GM18519 (cell line): ENCODE results near the gene DEGS2.
"Not testable (repeated sequence)": the region's sequence is repeated elsewhere in the genome, so short reads cannot be mapped to it uniquely, and the experiment has no call there.

Source experiments
- ATAC-seq: cut with Tn5 transposase; IDR thresholded peaks from one replicate; pipeline ENCODE4 v1.9.1; 2021; ENCODE audit warnings: mild to moderate bottlenecking, moderate library complexity; ENCODE audit not compliant: unreplicated experiment, low FRiP score

The DEGS2 gene

GRCh38 chr14:100181876-100182551 lies 22.6 kb upstream of the DEGS2 start:
- not testable (repeated sequence) for ATAC-seq

GRCh38 chr14:100180671-100181070 lies 21.2 kb upstream of the DEGS2 start:
- ATAC-seq, result not testable (repeated sequence)

GRCh38 chr14:100178691-100179090 lies 19.2 kb upstream of the DEGS2 start:
- no peak for ATAC-seq

DNA sequence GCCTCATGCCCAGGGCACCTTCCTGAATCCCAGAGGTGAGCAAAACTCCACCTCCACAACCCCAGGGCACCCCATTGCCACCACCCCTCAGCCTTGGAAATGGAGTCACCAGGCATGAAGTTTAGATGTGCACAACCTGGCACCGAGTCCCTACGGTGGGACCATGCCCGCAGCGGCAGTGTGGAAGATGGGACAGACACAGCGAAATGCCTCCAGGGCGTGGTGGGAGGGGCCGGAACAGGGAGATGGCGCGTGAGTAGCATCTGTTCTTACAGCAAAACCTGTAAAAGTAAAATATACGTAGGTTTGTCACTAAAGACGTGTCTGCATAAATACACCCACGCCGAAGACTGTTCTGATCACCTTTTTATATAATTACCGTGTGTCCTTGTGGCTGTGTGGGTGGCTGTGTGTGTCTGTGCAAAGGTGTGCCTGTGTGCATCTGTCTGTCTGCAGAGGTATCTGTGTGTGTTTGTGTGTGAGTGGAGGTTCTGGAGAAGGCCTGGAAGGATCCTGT lies 17.4 kb upstream of the DEGS2 start:
- no peak for ATAC-seq

- ATAC-seq, result no peak
Measured at GRCh38 chr14:100173353-100173752, 13.9 kb upstream of the DEGS2 start.

GRCh38 chr14:100172811-100173210 lies 13.4 kb upstream of the DEGS2 start:
- no peak for ATAC-seq

GRCh38 chr14:100170880-100171279 lies 11.4 kb upstream of the DEGS2 start:
- ATAC-seq, result no peak

DNA sequence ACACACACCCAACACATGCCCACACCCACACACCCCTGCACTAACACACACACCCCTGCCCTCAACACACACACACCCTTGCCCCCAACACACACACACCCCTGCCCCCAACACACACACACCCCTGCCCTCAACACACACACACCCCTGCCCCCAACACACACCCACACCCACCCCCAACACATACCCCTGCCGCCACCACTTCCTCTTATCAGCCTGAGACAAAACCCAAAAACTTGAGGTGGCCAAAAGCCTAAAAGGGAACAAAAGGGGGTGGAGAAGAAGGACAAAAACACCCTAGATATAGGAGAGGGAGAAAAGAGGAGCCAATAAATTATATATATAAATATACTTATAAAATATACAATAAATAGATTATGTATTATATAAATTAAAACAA lies 9.1 kb upstream of the DEGS2 start:
- ATAC-seq, result no peak

- no peak for ATAC-seq
Measured at GRCh38 chr14:100165831-100166440, 6.5 kb upstream of the DEGS2 start.

DNA sequence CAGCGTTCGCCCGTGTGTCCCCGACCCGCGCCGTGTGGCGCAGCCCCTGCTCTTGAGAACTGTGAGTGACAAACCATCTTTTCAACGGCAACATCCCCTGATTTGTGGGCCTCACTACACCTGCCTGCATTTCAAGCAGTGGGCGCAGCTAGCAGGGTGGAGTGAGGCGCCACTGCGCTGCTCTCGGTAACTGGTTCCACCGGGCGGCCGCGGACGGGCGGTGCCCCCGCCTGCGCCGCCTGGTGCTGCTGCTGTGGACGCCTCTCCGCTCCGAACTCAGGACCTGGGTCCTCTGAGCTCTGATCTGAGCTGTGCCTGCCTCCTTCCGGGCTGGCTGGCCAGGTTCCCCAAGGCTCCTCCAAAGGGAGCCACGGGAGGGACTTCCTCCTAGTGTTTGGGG lies 5.9 kb upstream of the DEGS2 start:
- ATAC-seq, result no peak

DNA sequence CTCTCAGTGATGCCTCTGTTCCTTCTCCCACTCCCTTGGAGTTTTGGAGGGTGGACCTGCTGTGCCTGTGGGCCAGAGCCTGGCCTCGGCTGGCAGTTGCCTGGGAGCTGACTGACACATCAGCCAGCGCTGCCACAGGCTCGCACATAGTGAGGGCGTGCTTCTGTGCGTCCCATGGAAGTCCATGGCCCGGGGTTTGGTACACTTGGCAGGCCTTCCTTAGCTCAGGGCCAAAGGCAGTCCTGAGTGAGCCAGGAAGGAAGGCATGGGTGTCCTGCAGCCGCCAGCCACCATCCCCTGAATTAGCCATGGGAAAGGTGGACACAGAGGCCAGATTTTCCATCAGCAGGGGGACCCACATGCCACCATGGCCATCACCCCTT lies 1.1 kb upstream of the DEGS2 start:
- no peak for ATAC-seq

DNA sequence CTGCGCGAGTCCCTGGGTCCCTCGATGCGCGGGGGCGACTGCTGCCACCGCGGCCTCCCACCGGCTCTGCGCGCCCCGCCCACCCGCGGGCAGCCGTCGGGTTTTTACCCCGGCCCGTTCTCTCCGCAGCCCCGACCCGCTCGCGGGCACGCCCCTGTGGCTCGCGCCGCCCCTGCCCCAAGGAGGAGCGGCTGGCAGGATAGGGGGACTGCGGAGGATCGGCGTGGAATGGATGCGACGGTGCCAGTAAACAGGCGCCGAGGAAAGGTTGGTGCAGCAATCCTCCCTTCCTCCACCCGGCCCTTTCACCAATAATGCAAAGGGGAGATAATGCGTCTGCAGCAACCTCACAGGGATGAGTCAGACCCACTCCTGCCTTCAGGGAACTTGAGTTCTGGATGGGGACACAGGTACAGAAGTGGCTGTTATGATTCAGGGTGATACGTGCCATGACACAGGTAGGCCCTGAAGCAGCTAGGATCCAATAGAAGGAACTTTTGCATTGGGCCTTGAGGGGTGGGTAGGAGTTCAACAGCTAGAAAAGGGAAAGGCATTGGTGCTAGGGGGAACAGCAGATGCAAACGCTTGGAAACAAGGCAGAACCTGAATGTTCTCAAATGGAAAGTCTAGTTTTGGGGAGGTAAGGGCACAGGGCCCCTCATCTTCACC lies 554 bp upstream of the DEGS2 start:
- no peak for ATAC-seq

DNA sequence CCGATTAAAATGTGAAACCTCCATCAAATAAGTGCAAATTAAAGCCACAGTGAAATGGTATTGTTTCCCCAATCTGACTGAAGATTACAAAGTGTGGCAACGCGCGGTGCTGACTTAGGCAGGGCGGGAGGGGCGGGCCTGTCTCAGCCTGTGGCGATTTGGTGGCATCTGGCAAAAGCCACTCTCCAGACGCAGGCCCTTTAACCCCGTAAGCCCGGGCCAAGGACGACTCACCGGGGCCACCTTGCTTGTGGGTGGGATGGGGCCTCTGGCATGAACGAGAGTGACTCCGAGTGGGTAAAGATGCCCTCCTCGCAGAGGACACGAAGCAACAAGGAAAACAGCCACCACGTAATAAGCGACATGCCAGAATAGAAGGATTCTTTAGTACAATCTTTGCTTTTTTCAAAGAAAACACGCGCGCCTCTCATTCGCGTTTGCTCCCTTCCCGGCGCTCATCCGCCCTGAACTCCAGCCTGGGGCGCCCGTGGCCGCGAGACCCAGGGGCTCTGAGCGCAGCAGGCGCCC lies 815 bp downstream of the DEGS2 start:
- ATAC-seq, result no peak

DNA sequence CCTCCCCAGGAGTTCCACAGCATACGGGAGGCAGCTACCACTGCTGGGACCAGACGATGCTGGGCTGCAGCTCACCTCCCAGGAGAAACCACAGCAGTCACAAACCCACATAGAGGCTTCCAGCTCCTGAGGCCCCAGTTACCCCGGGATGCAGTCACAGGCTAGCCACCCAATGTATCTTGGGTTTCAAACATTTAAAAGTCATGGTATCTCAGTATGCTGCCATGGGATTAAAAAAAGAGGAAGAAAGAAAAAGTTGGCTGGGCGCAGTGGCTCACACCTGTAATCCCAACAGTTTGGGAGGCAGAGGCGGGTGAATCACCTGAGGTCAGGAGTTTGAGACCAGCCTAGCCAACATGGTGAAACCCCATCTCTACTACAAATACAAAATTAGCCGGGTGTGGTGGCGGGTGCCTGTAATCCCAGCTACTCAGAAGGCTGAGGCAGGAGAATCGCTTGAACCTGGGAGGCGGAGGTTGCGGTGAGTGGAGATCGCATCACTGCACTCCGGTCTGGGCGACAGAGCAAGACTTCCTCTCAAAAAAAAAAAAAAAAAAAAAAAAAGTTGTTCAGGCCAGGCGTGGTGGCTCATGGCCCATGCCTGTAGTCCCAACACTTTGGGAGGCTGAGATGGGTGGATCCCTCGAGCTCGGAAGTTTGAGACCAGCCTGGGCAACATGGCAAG lies 1.8 kb downstream of the DEGS2 start:
- ATAC-seq, result not testable (repeated sequence)

DNA sequence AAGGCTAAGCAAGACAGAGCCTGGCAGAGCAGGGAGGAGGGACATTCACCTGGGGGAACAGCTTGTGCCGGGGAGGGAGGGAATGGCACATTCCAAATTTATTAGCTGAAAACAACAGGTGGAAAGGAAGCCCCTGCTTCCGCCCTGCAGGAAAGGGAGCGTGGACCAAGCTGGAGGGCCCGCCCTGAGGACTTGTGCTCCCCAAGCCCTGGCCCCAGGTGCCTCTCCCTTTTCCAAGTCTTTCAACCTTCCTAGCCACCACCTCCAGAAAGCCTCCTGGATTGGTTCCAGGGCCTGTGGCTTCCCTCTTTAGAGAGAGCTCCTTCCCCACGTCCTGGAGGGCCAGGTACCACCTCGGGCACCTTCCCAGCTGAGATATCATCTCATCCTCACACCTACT lies 2.7 kb downstream of the DEGS2 start:
- no peak for ATAC-seq

GRCh38 chr14:100155756-100156616 lies 3.5 kb downstream of the DEGS2 start:
- ATAC-seq, result no peak

GRCh38 chr14:100155049-100155621 lies 4.3 kb downstream of the DEGS2 start:
- no peak for ATAC-seq

- no peak for ATAC-seq
Measured at GRCh38 chr14:100153560-100153959, 5.9 kb downstream of the DEGS2 start.

DNA sequence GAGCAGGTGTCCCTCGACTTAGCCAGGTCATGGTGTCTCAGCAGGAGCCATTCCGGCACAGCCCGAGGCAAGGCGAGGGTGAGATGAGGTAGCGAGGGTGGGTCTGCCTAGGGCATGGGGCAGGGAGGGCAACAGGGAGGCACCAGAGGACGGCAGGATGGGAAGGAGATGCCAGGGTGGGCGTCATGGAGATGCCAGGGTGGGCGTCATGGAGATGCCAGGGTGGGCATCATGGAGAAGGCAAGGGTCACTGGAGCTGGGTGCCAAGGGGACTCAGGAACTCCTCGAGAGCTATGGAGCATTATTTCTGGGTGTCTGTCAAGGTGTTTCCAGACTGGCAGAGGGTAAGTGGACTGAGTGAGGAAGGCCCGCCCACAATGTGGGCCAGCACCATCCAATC lies 7.4 kb downstream of the DEGS2 start:
- no peak for ATAC-seq
